K562 (cell line): ENCODE results near the gene NUP62. TPM values are rescaled to one million over a fixed set of nuclear protein-coding genes. Genes with fewer than 3 reads are reported as not detected.

Source experiments
- BCLAF1 ChIP-seq, 2 experiments: fragments of 450-650 bp in 1 of 2; IDR thresholded peaks; 2 replicates each; pipeline ENCODE4 v1.6.1; 2011 to 2017; ENCODE audit warnings: low read depth in 2 of 2, antibody characterized with exemption in 1 of 2, borderline replicate concordance in 1 of 2, low read length in 1 of 2, mild to moderate bottlenecking in 1 of 2, mixed read lengths in 1 of 2; ENCODE audit not compliant: control insufficient read depth in 1 of 2
- CBX2 ChIP-seq: fragments of 200-600 bp; sonication (generic); IDR thresholded peaks from one replicate; pipeline ENCODE4 v1.6.1; 2012; ENCODE audit warnings: mild to moderate bottlenecking, low read length, inconsistent platforms; ENCODE audit not compliant: insufficient read depth, poor library complexity, severe bottlenecking
- COPS2 ChIP-seq: fragments of 450-650 bp; conservative IDR thresholded peaks from 2 replicates; pipeline ENCODE4 v1.6.1; 2016; ENCODE audit warnings: mild to moderate bottlenecking, moderate library complexity
- E2F1 ChIP-seq: sonication (generic); formaldehyde crosslinking; IDR thresholded peaks from 2 replicates; pipeline ENCODE4 v1.8.1; 2023; ENCODE audit warnings: mild to moderate bottlenecking, missing genetic modification reagents, moderate library complexity
- E2F8 ChIP-seq: fragments of 450-650 bp; IDR thresholded peaks from 2 replicates; pipeline ENCODE4 v1.7.1; 2018; ENCODE audit warnings: mild to moderate bottlenecking, low read depth; ENCODE audit not compliant: partially characterized antibody
- HMBOX1 ChIP-seq: sonication (generic); IDR thresholded peaks from 2 replicates; pipeline ENCODE4 v1.6.1; 2016
- PHF20 ChIP-seq: fragments of 450-650 bp; IDR thresholded peaks from 2 replicates; pipeline ENCODE4 v1.6.1; 2018; ENCODE audit not compliant: partially characterized antibody
- RUNX1 ChIP-seq: sonication (generic); IDR thresholded peaks from 2 replicates; pipeline ENCODE4 v1.6.1; 2016; ENCODE audit warnings: antibody characterized with exemption, low read depth
- SAFB ChIP-seq: fragments of 200-400 bp; formaldehyde crosslinking; IDR thresholded peaks from 2 replicates; pipeline ENCODE4 v1.6.1; 2017; ENCODE audit warnings: low read depth, low read length, borderline replicate concordance
- ZBTB2 ChIP-seq: fragments of 450-650 bp; IDR thresholded peaks from 2 replicates; pipeline ENCODE4 v1.6.1; 2016; ENCODE audit warnings: antibody characterized with exemption
- ZNF609 ChIP-seq: sonication (generic); formaldehyde crosslinking; IDR thresholded peaks from 2 replicates; pipeline ENCODE4 v1.8.1; 2023; ENCODE audit warnings: missing genetic modification reagents, mild to moderate bottlenecking, borderline replicate concordance
- ZZZ3 ChIP-seq: fragments of 450-650 bp; IDR thresholded peaks from 2 replicates; pipeline ENCODE4 v1.6.1; 2016; ENCODE audit warnings: antibody characterized with exemption, mild to moderate bottlenecking, moderate library complexity
- polyA plus RNA-seq, 8 experiments: library from polyadenylated mRNA; depleted of rRNA in 4 of 8; stranded (reverse) in 5 of 8; unstranded in 3 of 8; fragments of >200 nt; fragmentation: Nextera tagmentation in 2 of 8; fragmentation: Illumina TruSeq in 1 of 8; extraction: Ambion mirVana in 2 of 8; extraction: Trizol in 1 of 8; gene quantifications; 2 replicates each; pipeline versions ENCODE4 v1.2.1 to v1.2.3, GENCODE V29; 2011 to 2014; ENCODE audit warnings: inconsistent platforms in 1 of 8, missing spikeins in 1 of 8
- total RNA-seq, 7 experiments: library from RNA; depleted of rRNA in 6 of 7; stranded (reverse); fragments of >200 nt in 6 of 7; fragmentation: Illumina TruSeq in 2 of 7; extraction: Trizol in 2 of 7; gene quantifications; 2 replicates each; pipeline versions ENCODE4 v1.2.1 to v1.2.3, GENCODE V29; 2011 to 2021; ENCODE audit warnings: low replicate concordance in 1 of 7

Gene NUP62
- total and polyA plus RNA-seq, 9 of the 15 experiments (the other 6 are each of a cell fraction or from before 2014, with no cell fraction given), result 16.9 to 109 (median 66.0) TPM

GRCh38 chr19:49875857-49876421 is 53.4 kb downstream of the NUP62 start (continued):
- no peak for TF ChIP-seq SAFB
- TF ChIP-seq CBX2, result no peak
- TF ChIP-seq BCLAF1 (IDR thresholded peaks at IDR 0.05; ENCODE audit: borderline replicate concordance in 1 of 2, control insufficient read depth in 1 of 2, low read depth in 2 of 2, low read length in 1 of 2), result no peak
- peak; percentile 45 for TF ChIP-seq PHF20
- no peak for TF ChIP-seq COPS2
- TF ChIP-seq ZBTB2, result no peak
- no peak for TF ChIP-seq ZZZ3
- peak; percentile 54 for TF ChIP-seq E2F8
- TF ChIP-seq HMBOX1, result no peak
- TF ChIP-seq E2F1 (CRISPR knock-in tag), result no peak; the same call in 1 of the 2 replicates
- TF ChIP-seq ZNF609 (CRISPR knock-in tag), result no peak
- no peak for TF ChIP-seq RUNX1
